ENCODE measurements around the gene THTPA.

Gene THTPA

GRCh38 chr14:23559010-23559925 lies 3.2 kb downstream of the THTPA start:
- Histone ChIP-seq H3K9me3 (no peaks in the 10 kb centered on the region), H3K36me3 (peaks cover 64% of the 10 kb centered on the region), H3K9ac (no peak overlapping the region), H3K4me1 (peaks cover 33% of the 10 kb centered on the region), H3K27me3 (no peaks in the 10 kb centered on the region), H4K20me1 (peaks cover 45% of the 10 kb centered on the region), H3K27ac (no peak overlapping the region), H3K4me3 (no peak overlapping the region), H3K4me2 (no peak overlapping the region)
- TF ChIP-seq Cebpa-rat (IDR thresholded peaks at IDR 0.05) = no peak

GRCh38 chr14:23559926-23560520 lies 4.0 kb downstream of the THTPA start:
- no peaks in the 10 kb centered on the region for H3K9me3 ChIP-seq
- H3K4me3 ChIP-seq = no peak overlapping the region
- TF ChIP-seq Cebpa-rat (IDR thresholded peaks at IDR 0.05) = no peak
- no peak overlapping the region for H3K4me2 ChIP-seq
- H3K9ac ChIP-seq = no peak overlapping the region
- H3K4me1 ChIP-seq = peaks cover 32% of the 10 kb centered on the region
- no peaks in the 10 kb centered on the region for H3K27me3 ChIP-seq
- peaks cover 72% of the 10 kb centered on the region for H3K36me3 ChIP-seq
- H3K27ac ChIP-seq = no peak overlapping the region
- peaks cover 45% of the 10 kb centered on the region for H4K20me1 ChIP-seq

- no peak overlapping the region for H3K9ac ChIP-seq
- H3K27ac ChIP-seq = no peak overlapping the region
- peaks cover 84% of the 10 kb centered on the region for H3K36me3 ChIP-seq
- H3K4me2 ChIP-seq = no peak overlapping the region
- no peaks in the 10 kb centered on the region for H3K9me3 ChIP-seq
- peaks cover 31% of the 10 kb centered on the region for H3K4me1 ChIP-seq
- no peaks in the 10 kb centered on the region for H3K27me3 ChIP-seq
- TF ChIP-seq Cebpa-rat (IDR thresholded peaks at IDR 0.05) = no peak
- H4K20me1 ChIP-seq = peaks cover 48% of the 10 kb centered on the region
- no peak overlapping the region for H3K4me3 ChIP-seq
Measured at GRCh38 chr14:23561259-23561658, 5.2 kb downstream of the THTPA start.

- Histone ChIP-seq H3K27me3 (no peaks in the 10 kb centered on the region), H3K4me1 (peaks cover 29% of the 10 kb centered on the region), H3K4me2 (no peak overlapping the region), H4K20me1 (peaks cover 57% of the 10 kb centered on the region), H3K36me3 (peaks cover 86% of the 10 kb centered on the region), H3K27ac (no peak overlapping the region), H3K9ac (no peak overlapping the region), H3K4me3 (no peak overlapping the region), H3K9me3 (no peaks in the 10 kb centered on the region)
- no peak for TF ChIP-seq Cebpa-rat (IDR thresholded peaks at IDR 0.05)
Measured at GRCh38 chr14:23561873-23562821, 6.1 kb downstream of the THTPA start.

- H3K27ac ChIP-seq = no peak overlapping the region
- no peak for TF ChIP-seq Cebpa-rat (IDR thresholded peaks at IDR 0.05)
- peaks cover 24% of the 10 kb centered on the region for H3K4me1 ChIP-seq
- no peaks in the 10 kb centered on the region for H3K9me3 ChIP-seq
- H3K27me3 ChIP-seq = no peaks in the 10 kb centered on the region
- H3K4me2 ChIP-seq = no peak overlapping the region
- H3K36me3 ChIP-seq = peaks cover 85% of the 10 kb centered on the region
- peaks cover 57% of the 10 kb centered on the region for H4K20me1 ChIP-seq
- no peak overlapping the region for H3K4me3 ChIP-seq
- H3K9ac ChIP-seq = no peak overlapping the region
Measured at GRCh38 chr14:23562822-23563472, 6.9 kb downstream of the THTPA start.

- Histone ChIP-seq H3K36me3 (peaks cover 78% of the 10 kb centered on the region), H3K4me2 (no peak overlapping the region), H3K9ac (no peak overlapping the region), H3K9me3 (no peaks in the 10 kb centered on the region), H3K4me1 (peaks cover 25% of the 10 kb centered on the region), H3K4me3 (no peak overlapping the region), H3K27ac (no peak overlapping the region), H3K27me3 (no peaks in the 10 kb centered on the region), H4K20me1 (peaks cover 53% of the 10 kb centered on the region)
- TF ChIP-seq Cebpa-rat (IDR thresholded peaks at IDR 0.05) = no peak
Measured at GRCh38 chr14:23563473-23564180, 7.6 kb downstream of the THTPA start.

- Histone ChIP-seq H3K27ac (no peak overlapping the region), H3K4me1 (peaks cover 32% of the 10 kb centered on the region), H4K20me1 (peaks cover 46% of the 10 kb centered on the region), H3K9ac (no peak overlapping the region), H3K4me2 (no peak overlapping the region), H3K9me3 (no peaks in the 10 kb centered on the region), H3K4me3 (no peak overlapping the region), H3K36me3 (peaks cover 72% of the 10 kb centered on the region), H3K27me3 (no peaks in the 10 kb centered on the region)
- TF ChIP-seq Cebpa-rat (IDR thresholded peaks at IDR 0.05) = no peak
Measured at GRCh38 chr14:23564181-23564812, 8.2 kb downstream of the THTPA start.

- no peak overlapping the region for H3K27ac ChIP-seq
- H3K9me3 ChIP-seq = no peaks in the 10 kb centered on the region
- H3K4me2 ChIP-seq = no peak overlapping the region
- peaks cover 66% of the 10 kb centered on the region for H3K36me3 ChIP-seq
- peaks cover 40% of the 10 kb centered on the region for H4K20me1 ChIP-seq
- H3K4me3 ChIP-seq = no peak overlapping the region
- peaks cover 33% of the 10 kb centered on the region for H3K4me1 ChIP-seq
- no peaks in the 10 kb centered on the region for H3K27me3 ChIP-seq
- no peak for TF ChIP-seq Cebpa-rat (IDR thresholded peaks at IDR 0.05)
- H3K9ac ChIP-seq = no peak overlapping the region
Measured at GRCh38 chr14:23564876-23565275, 8.8 kb downstream of the THTPA start.
